ENCODE results near the gene ABCA2.

DNA sequence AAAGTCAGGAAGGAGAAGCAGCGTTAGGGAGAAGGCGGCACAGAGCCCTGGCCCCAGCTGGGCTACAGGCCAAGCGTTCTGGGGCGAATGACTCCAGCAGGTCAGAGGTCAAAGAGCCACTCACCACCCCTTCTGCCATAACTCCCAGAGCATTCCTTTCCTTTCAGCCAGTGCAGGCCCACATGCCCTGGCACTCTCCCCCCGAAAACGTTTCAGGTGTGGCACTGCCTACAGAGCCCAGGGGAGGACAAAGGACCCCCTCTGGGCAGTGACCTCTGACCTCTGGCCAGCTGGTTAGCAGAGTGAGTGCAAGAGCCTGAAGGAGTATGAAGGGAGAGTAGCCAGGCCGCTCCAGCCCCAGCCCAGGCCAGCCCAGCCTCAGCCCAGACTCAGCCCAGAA is 4.9 kb downstream of the ABCA2 start:
- TF ChIP-seq, protein P1, sequence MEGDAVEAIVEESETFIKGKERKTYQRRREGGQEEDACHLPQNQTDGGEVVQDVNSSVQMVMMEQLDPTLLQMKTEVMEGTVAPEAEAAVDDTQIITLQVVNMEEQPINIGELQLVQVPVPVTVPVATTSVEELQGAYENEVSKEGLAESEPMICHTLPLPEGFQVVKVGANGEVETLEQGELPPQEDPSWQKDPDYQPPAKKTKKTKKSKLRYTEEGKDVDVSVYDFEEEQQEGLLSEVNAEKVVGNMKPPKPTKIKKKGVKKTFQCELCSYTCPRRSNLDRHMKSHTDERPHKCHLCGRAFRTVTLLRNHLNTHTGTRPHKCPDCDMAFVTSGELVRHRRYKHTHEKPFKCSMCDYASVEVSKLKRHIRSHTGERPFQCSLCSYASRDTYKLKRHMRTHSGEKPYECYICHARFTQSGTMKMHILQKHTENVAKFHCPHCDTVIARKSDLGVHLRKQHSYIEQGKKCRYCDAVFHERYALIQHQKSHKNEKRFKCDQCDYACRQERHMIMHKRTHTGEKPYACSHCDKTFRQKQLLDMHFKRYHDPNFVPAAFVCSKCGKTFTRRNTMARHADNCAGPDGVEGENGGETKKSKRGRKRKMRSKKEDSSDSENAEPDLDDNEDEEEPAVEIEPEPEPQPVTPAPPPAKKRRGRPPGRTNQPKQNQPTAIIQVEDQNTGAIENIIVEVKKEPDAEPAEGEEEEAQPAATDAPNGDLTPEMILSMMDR (IDR thresholded peaks at IDR 0.05), result no peak
- no peak for TF ChIP-seq EZH2phosphoT487 (IDR thresholded peaks at IDR 0.05)
